Lower lobe of right lung (tissue), 2 donors: ENCODE measurements around the gene GABRR1. TPM values are rescaled to one million over a fixed set of nuclear protein-coding genes. Genes with fewer than 3 reads are reported as not detected.

Experiments
- ATAC-seq, 2 donors: fragments of 200-7000 bp; cut with Tn5 transposase; one replicate each; pipeline ENCODE4 v1.9.1; 2020 to 2022; ENCODE audit warnings: mild to moderate bottlenecking in 2 of 2, moderate library complexity in 2 of 2
- DNase-seq: peaks from one replicate; pipeline ENCODE4 v3.0.0-alpha.2; 2020
- H3K27ac ChIP-seq: fragments of 200-600 bp; one replicate; pipeline ENCODE4 v1.8.0; 2022
- H3K27me3 ChIP-seq: fragments of 200-600 bp; one replicate; pipeline ENCODE4 v1.8.0; 2022; ENCODE audit warnings: low read depth
- H3K36me3 ChIP-seq: fragments of 200-600 bp; one replicate; pipeline ENCODE4 v1.8.0; 2022; ENCODE audit warnings: mild to moderate bottlenecking
- H3K4me1 ChIP-seq: fragments of 200-600 bp; one replicate; pipeline ENCODE4 v1.8.0; 2022
- H3K4me3 ChIP-seq: fragments of 200-600 bp; one replicate; pipeline ENCODE4 v1.8.0; 2022; ENCODE audit warnings: mild to moderate bottlenecking
- H3K9me3 ChIP-seq: fragments of 200-600 bp; one replicate; pipeline ENCODE4 v1.8.0; 2022
- intact Hi-C: fragments of 100-400 bp; cut with DNase I; formaldehyde crosslinking; loops from one replicate; pipeline ENCODE4 v1.11.0; 2022
- long read RNA-seq: library from polyadenylated mRNA; unstranded; transcript quantifications from one replicate; pipeline ENCODE4 v2.0.0, GENCODE V29; 2021
- total RNA-seq: library from RNA; stranded (reverse); fragmentation: NEBNext Ultra II Directional; extraction: Animal tissue kit (Norgen Biotek cat#: 25700); gene quantifications from one replicate; pipeline ENCODE4 v1.2.1, GENCODE V29; 2021
- TF ChIP-seq, protein P1 (sequence below): fragments of 200-600 bp; IDR thresholded peaks from one replicate; pipeline ENCODE4 v1.8.0; 2022; ENCODE audit warnings: antibody characterized with exemption, mild to moderate bottlenecking
- donor health status: DM: no; HTN: yes; CAD: no; lungs with severe emphysema.

GABRR1 gene
- total RNA-seq = not detected
- long read RNA-seq = 0 reads

DNA sequence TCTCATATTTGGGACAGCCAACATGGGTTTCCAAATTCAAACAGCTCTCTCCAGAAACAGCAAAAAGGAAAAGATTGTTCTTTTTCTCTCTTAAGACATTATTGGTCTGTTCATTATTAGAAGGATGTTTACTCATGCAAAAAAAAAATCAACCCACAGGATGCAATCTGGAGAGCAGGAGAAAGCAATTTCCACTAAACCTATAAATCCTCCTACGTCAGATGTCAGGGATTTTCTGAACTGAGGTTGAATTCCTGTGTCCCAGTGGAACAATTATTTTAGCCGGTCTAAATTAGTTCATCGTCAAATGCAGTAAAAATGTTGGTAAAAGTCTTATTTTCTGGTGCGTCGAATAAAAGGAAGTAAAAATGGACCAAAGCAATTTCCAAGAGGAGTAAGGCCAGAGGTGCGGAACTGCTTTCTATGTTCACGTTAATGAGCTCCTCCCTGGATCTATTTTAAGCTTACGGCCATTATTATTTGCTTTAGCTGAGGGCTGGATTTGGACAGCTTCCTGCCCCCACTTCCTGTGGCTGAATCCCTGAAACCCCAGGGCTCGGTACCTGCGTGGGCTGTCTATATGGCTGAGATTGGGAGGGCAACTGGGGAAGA lies at the start of gene GABRR1:
Gene GABRR1, minus strand, starts transcription at position 60 of the 612 bp plus-strand sequence. Its CDS starts 36 bp downstream, at position 24.
- no peak for DNase-seq
- no peaks in the 10 kb centered on the region for H3K4me1 ChIP-seq
- H3K9me3 ChIP-seq = no peaks in the 10 kb centered on the region
- no peaks in the 10 kb centered on the region for H3K36me3 ChIP-seq
- ATAC-seq = no peak
- intact Hi-C loops = no loop called here
- no peaks in the 10 kb centered on the region for H3K27me3 ChIP-seq
- no peak within 1 kb of the TSS for H3K27ac ChIP-seq
- no peak within 1 kb of the TSS for H3K4me3 ChIP-seq
- TF ChIP-seq, protein P1, sequence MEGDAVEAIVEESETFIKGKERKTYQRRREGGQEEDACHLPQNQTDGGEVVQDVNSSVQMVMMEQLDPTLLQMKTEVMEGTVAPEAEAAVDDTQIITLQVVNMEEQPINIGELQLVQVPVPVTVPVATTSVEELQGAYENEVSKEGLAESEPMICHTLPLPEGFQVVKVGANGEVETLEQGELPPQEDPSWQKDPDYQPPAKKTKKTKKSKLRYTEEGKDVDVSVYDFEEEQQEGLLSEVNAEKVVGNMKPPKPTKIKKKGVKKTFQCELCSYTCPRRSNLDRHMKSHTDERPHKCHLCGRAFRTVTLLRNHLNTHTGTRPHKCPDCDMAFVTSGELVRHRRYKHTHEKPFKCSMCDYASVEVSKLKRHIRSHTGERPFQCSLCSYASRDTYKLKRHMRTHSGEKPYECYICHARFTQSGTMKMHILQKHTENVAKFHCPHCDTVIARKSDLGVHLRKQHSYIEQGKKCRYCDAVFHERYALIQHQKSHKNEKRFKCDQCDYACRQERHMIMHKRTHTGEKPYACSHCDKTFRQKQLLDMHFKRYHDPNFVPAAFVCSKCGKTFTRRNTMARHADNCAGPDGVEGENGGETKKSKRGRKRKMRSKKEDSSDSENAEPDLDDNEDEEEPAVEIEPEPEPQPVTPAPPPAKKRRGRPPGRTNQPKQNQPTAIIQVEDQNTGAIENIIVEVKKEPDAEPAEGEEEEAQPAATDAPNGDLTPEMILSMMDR = no peak

- intact Hi-C loops = no loop called here
- DNase-seq (no peak), ATAC-seq (no peak)
- Histone ChIP-seq H3K4me3 (no peak overlapping the region), H3K27ac (no peak overlapping the region), H3K9me3 (no peaks in the 10 kb centered on the region), H3K4me1 (no peaks in the 10 kb centered on the region), H3K27me3 (no peaks in the 10 kb centered on the region), H3K36me3 (no peaks in the 10 kb centered on the region)
- TF ChIP-seq, protein P1 = no peak
Observed at GRCh38 chr6:89264296-89264695, 47.1 kb upstream of the GABRR1 start.

DNA sequence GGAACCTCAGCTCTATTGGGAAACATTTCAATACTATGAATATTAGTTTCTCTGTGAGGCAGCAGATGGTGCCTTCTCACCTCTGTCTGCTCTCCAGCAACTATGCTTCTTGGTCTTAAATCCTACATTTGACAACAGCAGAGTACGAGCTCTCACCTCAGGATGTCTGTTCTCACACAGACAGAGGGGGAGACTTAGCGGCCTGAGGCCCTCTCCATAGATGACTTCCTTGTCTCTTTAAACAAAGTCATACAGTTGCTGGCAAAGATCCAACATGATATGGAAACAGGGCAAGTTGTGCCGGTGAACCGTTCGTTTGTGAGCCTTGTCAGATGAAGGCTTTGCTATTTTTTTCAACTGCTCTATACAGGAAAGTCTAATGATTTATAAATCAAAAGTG lies 43.7 kb upstream of the GABRR1 start:
- Histone ChIP-seq H3K27me3 (no peaks in the 10 kb centered on the region), H3K36me3 (no peaks in the 10 kb centered on the region), H3K4me3 (no peak overlapping the region), H3K27ac (no peak overlapping the region), H3K9me3 (no peaks in the 10 kb centered on the region), H3K4me1 (no peaks in the 10 kb centered on the region)
- intact Hi-C loops = no loop called here
- DNase-seq = no peak
- no peak for ATAC-seq
- TF ChIP-seq, protein P1 = no peak

DNA sequence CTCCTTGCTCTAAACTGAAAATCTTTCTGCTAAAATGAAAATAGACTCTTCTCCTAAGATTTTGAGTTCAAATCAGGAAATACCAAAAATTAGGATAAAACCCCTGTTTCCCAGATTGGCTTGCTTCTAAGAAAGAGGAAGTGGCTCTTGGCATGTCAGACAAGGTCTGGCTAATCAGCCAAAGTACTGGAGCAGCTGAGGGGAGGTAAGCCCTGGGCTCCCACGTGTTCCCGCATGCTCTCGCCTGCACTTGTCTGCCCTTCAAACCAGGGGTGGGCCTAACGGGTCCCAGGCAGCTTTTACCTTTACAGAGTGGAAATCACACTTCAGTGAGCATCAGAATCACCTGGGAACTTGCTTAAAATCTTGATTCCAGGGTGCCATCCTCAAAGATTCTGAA lies 43.2 kb upstream of the GABRR1 start:
- ATAC-seq = no peak
- no peak for DNase-seq

DNA sequence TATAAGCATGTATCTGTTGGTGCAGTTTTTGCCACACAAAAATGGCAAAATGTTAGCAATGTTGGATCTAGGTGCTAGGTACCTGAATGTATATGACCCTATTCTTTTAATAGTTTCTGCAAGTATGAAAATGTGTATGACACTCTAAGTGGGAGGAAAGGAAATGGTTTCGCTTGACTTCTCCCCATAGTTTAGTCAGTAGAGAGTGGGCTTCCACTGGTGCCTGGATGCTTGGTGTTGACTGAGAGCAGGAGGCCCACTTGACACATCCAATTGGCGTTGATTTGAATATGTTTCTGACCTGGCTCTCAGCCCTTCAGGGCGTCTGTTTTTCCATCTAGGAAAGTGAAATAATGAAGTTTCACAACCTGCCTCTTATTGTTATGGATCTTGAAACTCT lies 41.8 kb upstream of the GABRR1 start:
- TF ChIP-seq, protein P1 = no peak
- intact Hi-C loops = no loop called here
- ATAC-seq = no peak

More for the DNA sequence above, 43.2 kb upstream of the GABRR1 start:
- Histone ChIP-seq H3K4me3 (no peak overlapping the region), H3K36me3 (no peaks in the 10 kb centered on the region), H3K9me3 (no peaks in the 10 kb centered on the region), H3K4me1 (no peaks in the 10 kb centered on the region), H3K27me3 (no peaks in the 10 kb centered on the region), H3K27ac (no peak overlapping the region)
- intact Hi-C loops = no loop called here
- TF ChIP-seq, protein P1 = no peak

More for the DNA sequence above, 41.8 kb upstream of the GABRR1 start:
- Histone ChIP-seq H3K9me3 (no peaks in the 10 kb centered on the region), H3K27ac (no peak overlapping the region), H3K4me3 (no peak overlapping the region), H3K27me3 (no peaks in the 10 kb centered on the region), H3K4me1 (no peaks in the 10 kb centered on the region), H3K36me3 (no peaks in the 10 kb centered on the region)
- no peak for DNase-seq
